Measurements from ENCODE around the gene NXPH1. TPM values are rescaled to one million over a fixed set of nuclear protein-coding genes. Genes with fewer than 3 reads are reported as not detected.

NXPH1 gene
- total RNA-seq, 1 donor from 2014 or later: not detected

DNA sequence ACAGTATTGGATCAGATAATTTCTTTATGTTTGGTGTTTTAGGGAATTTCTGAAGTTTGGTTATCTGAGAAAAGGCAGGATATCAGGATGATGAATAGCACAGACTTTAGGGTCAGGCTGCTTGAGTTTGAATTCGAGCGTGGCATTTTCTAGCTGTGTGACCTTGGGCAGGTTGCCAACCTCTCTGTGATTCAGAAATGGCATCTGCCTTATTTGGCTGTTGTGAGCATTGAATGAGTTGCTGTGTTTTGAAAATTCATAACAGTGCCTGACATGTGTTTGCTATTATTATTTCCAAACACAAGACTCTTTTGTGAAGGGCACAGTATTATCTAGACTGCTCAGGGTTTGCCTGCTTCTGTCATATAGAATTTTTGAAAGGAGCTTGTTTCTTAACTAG, 66.9 kb downstream of the NXPH1 start:
- ATAC-seq (ENCODE audit: low read depth): no peak
- no peaks in the 10 kb centered on the region for H3K9me3 Mint-ChIP-seq
- TF ChIP-seq, protein P1, sequence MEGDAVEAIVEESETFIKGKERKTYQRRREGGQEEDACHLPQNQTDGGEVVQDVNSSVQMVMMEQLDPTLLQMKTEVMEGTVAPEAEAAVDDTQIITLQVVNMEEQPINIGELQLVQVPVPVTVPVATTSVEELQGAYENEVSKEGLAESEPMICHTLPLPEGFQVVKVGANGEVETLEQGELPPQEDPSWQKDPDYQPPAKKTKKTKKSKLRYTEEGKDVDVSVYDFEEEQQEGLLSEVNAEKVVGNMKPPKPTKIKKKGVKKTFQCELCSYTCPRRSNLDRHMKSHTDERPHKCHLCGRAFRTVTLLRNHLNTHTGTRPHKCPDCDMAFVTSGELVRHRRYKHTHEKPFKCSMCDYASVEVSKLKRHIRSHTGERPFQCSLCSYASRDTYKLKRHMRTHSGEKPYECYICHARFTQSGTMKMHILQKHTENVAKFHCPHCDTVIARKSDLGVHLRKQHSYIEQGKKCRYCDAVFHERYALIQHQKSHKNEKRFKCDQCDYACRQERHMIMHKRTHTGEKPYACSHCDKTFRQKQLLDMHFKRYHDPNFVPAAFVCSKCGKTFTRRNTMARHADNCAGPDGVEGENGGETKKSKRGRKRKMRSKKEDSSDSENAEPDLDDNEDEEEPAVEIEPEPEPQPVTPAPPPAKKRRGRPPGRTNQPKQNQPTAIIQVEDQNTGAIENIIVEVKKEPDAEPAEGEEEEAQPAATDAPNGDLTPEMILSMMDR (IDR thresholded peaks at IDR 0.05): no peak
- POLR2A ChIA-PET: no interaction called here
- H3K27me3 Mint-ChIP-seq: no peaks in the 10 kb centered on the region
- DNase-seq: no peak
- no peak overlapping the region for H3K4me3 Mint-ChIP-seq
- no peaks in the 10 kb centered on the region for H3K36me3 Mint-ChIP-seq (ENCODE audit: low read depth)
- intact Hi-C loops (cut with micrococcal nuclease): no loop called here
- no peaks in the 10 kb centered on the region for H3K4me1 Mint-ChIP-seq
- no peak overlapping the region for H3K27ac Mint-ChIP-seq
- CTCF ChIA-PET: no interaction called here

- Mint-ChIP-seq H3K36me3 (ENCODE audit: low read depth) (no peaks in the 10 kb centered on the region), H3K27me3 (no peaks in the 10 kb centered on the region), H3K4me3 (no peak overlapping the region), H3K4me1 (no peaks in the 10 kb centered on the region), H3K9me3 (no peaks in the 10 kb centered on the region), H3K27ac (no peak overlapping the region)
- CTCF ChIA-PET: no interaction called here
- POLR2A ChIA-PET: no interaction called here
- DNase-seq (no peak), ATAC-seq (ENCODE audit: low read depth) (no peak)
- intact Hi-C loops (cut with micrococcal nuclease): no loop called here
- TF ChIP-seq, protein P1 (IDR thresholded peaks at IDR 0.05): no peak
Observed at GRCh38 chr7:8507566-8507965, 74.2 kb downstream of the NXPH1 start.

DNA sequence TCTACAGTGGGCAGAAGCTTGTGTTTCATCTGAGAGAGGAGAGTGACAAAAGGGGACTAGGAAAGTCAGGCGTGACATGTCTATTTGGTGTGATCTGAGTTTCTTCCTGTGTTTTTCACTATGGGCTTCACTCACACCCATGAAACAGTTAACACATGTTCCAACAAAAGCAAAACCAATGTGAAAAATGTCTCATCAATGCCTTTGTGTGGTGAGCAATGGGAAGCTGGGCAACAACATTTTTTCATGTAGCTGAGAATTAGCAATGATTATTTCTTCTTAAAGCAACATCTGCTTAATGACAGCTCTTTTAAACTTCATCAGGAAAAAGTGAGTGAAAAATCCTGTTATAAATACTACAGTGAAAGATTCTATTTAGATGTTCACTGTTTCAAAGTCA, 76.2 kb downstream of the NXPH1 start:
- intact Hi-C loops (cut with micrococcal nuclease): no loop called here
- Mint-ChIP-seq H3K27ac (no peak overlapping the region), H3K4me1 (no peaks in the 10 kb centered on the region), H3K4me3 (no peak overlapping the region), H3K27me3 (no peaks in the 10 kb centered on the region), H3K36me3 (ENCODE audit: low read depth) (no peaks in the 10 kb centered on the region), H3K9me3 (no peaks in the 10 kb centered on the region)
- POLR2A ChIA-PET: no interaction called here
- TF ChIP-seq, protein P1 (IDR thresholded peaks at IDR 0.05): no peak
- CTCF ChIA-PET: no interaction called here
- DNase-seq (no peak), ATAC-seq (ENCODE audit: low read depth) (no peak)

GRCh38 chr7:8511855-8512254, 78.4 kb downstream of the NXPH1 start:
- no peak overlapping the region for H3K4me3 Mint-ChIP-seq
- ChIA-PET CTCF (no interaction called here), POLR2A (no interaction called here)
- no peaks in the 10 kb centered on the region for H3K27me3 Mint-ChIP-seq
- no peaks in the 10 kb centered on the region for H3K4me1 Mint-ChIP-seq
- H3K36me3 Mint-ChIP-seq (ENCODE audit: low read depth): no peaks in the 10 kb centered on the region
- intact Hi-C loops (cut with micrococcal nuclease): no loop called here
- H3K9me3 Mint-ChIP-seq: no peaks in the 10 kb centered on the region
- H3K27ac Mint-ChIP-seq: no peak overlapping the region
- TF ChIP-seq, protein P1 (IDR thresholded peaks at IDR 0.05): no peak
- ATAC-seq (ENCODE audit: low read depth) (no peak), DNase-seq (no peak)

DNA sequence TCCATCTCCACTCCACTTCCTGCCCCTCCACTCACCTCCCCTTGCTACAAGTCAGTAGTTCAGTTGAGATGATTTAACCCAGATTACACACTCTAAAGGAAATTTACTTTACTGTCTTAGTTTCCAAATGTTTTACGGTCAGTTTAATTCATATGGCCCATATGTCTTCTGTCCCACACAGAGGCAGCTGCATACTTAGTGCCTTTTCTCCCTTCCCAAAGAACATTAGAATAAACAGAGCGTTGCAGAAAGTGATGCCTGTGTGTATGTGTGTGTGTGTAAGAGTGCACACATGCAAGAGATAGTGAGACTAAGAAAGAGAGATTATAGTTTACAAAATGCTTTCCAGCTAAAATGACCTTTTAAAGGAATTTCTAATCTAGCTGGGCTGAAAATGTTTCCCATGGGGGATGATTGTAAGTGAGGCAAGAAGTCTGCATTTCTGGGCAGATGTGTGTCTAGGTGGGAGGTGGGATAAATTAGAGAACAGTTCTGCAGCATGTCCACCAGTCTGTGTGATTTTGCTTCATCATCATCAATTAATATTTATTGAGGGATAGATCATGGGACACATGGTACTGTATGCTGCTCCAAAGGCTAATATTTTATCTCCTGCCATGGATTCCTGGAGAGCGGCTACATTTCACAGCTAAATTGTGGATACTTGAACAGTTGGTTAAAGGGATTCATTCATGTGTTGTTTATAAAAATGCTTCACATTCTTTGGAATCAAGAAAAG, 81.5 kb downstream of the NXPH1 start:
- DNase-seq: no peak
- H3K9me3 Mint-ChIP-seq: no peaks in the 10 kb centered on the region
- no peaks in the 10 kb centered on the region for H3K4me1 Mint-ChIP-seq
- no peaks in the 10 kb centered on the region for H3K36me3 Mint-ChIP-seq (ENCODE audit: low read depth)
- TF ChIP-seq, protein P1 (IDR thresholded peaks at IDR 0.05): no peak
- H3K27ac Mint-ChIP-seq: no peak overlapping the region
- ChIA-PET CTCF (no interaction called here), POLR2A (no interaction called here)
- no peak for ATAC-seq (ENCODE audit: low read depth)
- no peak overlapping the region for H3K4me3 Mint-ChIP-seq
- no peaks in the 10 kb centered on the region for H3K27me3 Mint-ChIP-seq
- intact Hi-C loops (cut with micrococcal nuclease): no loop called here
